Right forelimb (tissue), 1 donor: ENCODE measurements around the gene SORCS2.

Experiments used
- DNase-seq: peaks from one replicate; pipeline ENCODE4 v3.0.0-alpha.2; 2018

The SORCS2 gene

DNA sequence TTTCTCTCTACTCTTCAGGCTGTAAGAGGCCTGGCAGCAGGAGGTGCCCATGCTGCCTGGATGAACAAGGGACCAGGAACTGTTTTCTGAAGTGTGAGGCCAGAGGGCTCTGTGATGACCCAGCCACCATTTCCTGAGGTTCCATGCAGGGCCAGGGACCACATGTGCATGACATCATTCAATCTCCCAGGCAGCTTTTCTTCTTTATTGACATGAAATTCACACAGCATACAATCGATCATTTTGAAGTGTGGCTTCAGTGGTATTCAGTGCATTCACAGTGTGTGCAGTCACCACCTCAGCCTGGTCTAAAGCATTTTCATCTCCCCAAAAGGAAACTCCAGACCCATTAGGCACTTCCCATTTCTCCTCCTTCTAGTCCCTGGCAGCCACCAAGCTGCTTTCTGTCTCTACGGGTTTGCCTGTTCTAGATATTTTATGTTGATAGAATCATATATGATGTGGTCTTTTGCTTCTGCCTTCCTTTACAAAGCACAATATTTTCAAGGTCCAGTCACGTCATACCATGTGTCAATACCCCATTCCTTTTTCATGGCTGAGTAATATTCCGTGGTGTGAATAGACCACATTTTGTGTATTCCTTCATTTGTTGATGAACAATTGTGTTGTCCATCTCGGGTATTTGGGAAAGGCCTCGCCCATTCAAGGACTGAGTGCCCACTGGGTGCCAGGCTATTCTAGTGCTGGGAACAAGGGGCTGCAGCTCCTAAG lies 149.3 kb downstream of the SORCS2 start:
- DNase-seq, result no peak

GRCh38 chr4:7342223-7343080 lies 150.1 kb downstream of the SORCS2 start:
- DNase-seq, result no peak

GRCh38 chr4:7343081-7343655 lies 150.8 kb downstream of the SORCS2 start:
- no peak for DNase-seq

GRCh38 chr4:7343950-7344349 lies 151.6 kb downstream of the SORCS2 start:
- DNase-seq, result no peak

- no peak for DNase-seq
These were observed 152.4 kb downstream of the SORCS2 start for GRCh38 chr4:7344636-7345155.

DNA sequence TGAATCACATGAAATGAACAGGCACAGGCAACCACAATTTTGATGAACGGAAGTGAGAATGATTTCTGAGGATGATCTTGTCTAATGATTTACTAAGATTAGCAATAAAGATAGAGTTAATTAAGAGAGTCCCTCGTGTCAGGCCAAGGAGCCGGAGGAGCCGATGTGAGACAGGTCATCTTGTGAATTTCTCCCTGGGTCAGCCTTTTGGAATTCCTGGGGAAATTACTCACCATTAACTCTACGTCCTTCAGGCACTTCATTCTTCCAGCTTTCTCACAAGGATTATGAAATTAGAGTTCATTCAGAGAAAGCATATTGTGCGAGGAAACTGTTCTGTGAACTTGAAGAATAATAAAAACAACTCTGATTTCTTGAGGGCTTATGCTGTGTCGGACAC lies 155.6 kb downstream of the SORCS2 start:
- DNase-seq, result no peak

GRCh38 chr4:7348946-7349900 lies 156.9 kb downstream of the SORCS2 start:
- DNase-seq, result no peak

DNA sequence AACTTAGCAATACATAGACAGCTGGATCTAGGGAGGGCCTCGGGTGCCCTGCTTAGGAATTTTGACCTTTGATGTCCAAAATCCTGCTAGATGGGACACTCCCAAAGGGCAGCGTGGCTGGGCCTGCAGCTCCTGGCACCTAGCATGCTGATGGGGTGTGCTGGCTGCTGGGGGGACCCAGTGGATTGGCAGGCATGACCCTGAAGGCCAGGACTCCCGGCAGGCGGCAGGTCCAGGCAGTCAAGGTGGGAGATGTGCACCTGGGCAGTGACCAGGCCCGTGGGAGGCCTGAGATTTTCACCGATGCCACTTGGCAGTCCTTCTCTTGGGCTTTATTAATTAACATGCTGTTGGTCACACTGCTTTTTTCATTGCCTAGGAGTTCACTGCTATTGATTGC lies 158.1 kb downstream of the SORCS2 start:
- DNase-seq, result no peak

DNA sequence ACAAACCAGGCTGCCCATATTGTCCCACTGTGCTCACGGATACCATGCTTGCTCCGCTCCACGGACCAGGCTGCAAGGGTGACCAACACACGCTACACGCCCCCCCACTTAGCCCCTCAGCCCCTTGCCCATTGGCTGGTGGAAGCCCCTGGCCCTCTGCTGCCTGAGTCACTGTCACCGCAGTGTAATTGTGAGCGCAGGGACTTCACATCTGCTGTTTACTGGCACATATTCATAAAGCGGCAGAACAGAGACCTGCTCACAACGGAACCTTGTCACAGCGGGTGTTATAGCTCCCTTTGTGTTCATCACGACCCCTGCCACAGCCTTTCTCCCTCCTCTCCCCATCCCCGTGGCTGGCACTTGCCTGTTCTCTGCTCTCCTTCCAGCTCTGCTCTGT lies 158.7 kb downstream of the SORCS2 start:
- DNase-seq, result no peak

- no peak for DNase-seq
These were observed 160.1 kb downstream of the SORCS2 start for GRCh38 chr4:7352486-7352885.

- no peak for DNase-seq
These were observed 160.9 kb downstream of the SORCS2 start for GRCh38 chr4:7353046-7353790.

- no peak for DNase-seq
These were observed 161.7 kb downstream of the SORCS2 start for GRCh38 chr4:7353846-7354610.

- no peak for DNase-seq
These were observed 162.6 kb downstream of the SORCS2 start for GRCh38 chr4:7354927-7355326.

DNA sequence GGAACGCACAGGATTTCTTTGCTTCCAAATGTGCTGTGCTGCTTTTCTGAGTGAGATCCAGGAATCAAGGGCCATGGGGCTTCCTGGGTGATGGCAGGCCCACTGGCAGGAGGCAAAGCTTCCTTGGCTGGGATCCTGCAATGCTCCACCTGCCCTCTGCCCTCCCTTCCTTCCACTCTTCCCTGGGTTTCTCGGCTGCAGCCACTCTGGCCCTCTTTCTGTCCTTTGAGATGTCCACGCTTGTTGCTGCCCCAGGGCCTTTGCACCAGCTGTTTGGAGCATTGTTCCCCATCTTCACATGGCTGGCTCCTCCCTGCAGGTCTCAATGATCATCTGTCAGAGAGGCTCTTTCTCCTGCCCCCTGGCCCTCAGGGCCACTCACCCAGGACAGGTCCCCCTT lies 163.5 kb downstream of the SORCS2 start:
- DNase-seq, result no peak

- DNase-seq, result no peak
These were observed 164.5 kb downstream of the SORCS2 start for GRCh38 chr4:7356667-7357310.

DNA sequence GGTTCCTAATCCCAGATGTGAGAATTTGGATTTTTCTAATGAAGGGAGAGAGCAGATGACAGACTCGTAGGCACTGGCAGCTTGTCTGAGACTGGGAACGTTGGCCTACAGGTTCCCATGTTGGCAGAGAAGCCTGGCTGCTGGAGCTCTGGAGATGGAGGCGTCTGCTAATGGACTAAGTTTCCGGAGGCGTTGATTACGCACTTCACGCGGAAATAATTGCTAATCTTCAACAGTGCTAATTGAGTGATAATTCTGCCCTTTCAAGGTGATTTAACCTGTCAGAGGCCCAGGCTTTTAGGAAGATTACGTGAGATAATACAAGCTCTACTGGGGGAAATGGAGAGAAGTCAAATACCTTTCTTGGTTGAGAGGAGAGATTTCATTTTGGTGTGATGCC lies 165.0 kb downstream of the SORCS2 start:
- DNase-seq, result no peak

DNA sequence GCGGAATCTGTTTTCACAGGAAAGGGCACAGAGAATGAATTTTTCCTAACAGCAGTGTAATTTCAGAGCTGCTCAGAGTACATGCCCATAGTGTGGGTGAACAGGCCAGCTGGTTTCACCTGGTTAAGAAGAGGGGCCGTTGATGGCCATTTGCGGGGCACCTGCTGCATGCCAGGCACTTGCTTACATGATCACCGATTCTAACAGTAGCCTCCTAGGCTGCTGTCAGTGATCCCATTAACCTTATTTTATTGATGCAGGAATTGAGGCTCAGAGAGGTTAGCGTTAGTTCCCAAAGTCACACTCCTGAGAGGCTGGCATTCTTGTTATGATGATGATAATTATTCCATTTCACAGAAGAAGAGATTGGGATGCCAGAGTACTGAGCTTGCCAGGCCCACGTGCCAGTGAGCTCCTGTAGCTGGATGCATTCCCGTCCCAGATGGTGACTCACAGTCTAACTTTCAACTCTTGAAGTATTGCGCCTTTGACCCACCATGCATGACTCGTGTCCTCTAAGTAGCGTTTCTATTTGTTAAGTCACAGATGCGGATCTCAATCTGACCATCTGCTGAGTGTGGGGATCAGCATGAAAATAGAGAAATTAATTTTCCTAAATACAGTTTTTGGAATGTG lies 165.9 kb downstream of the SORCS2 start:
- DNase-seq, result no peak

DNA sequence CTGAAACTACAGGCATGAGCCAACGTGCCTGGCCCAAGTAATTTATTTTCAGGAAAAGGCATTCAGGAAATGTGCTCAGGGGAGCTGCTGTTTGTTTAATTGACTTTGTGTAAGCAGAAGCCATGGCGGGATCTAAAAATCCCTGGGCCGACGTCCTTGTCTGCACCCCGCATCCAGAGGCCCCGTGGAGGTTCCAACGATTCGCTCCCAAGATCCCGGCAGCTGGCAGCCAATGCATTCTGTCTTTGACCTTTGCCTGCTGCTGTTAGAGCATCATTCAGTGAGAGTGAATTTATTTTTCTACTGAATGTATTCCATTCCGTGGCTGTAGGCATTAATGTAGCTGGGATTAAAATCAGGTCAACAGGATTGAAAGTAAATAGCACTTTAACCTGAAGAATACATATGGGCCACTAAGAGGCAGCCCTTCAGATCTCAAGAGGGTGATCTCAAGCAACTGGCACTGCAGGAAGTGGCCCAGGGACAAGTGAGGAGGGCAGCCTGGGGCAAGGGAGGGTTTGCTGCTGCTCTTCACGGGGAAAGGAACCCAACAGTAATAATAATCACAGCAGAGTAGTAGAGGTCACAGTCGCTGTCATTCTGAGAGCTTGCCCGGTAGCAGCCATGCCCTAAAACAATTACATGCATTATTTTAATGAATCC lies 167.2 kb downstream of the SORCS2 start:
- DNase-seq, result no peak

GRCh38 chr4:7360806-7361205 lies 168.5 kb downstream of the SORCS2 start:
- no peak for DNase-seq
